Hepatocyte (in vitro differentiated cells): ENCODE results near the gene GON7. TPM values are rescaled to one million over a fixed set of nuclear protein-coding genes. Genes with fewer than 3 reads are reported as not detected.
"Not testable (repeated sequence)": the region's sequence is repeated elsewhere in the genome, so short reads cannot be mapped to it uniquely, and the experiment has no call there.

Source experiments
- DNase-seq: peaks from one replicate; pipeline ENCODE4 v3.0.0-alpha.2; 2016; ENCODE audit warnings: low spot score
- H2AFZ ChIP-seq: fragments of 200-600 bp; sonication (generic); 2 replicates; pipeline ENCODE4 v1.6.0; 2016; ENCODE audit warnings: antibody characterized with exemption, mild to moderate bottlenecking
- H3K27ac ChIP-seq: fragments of 200-600 bp; sonication (generic); 2 replicates; pipeline ENCODE4 v1.5.1; 2016; ENCODE audit warnings: mild to moderate bottlenecking
- H3K27me3 ChIP-seq: fragments of 200-600 bp; sonication (generic); 2 replicates; pipeline ENCODE4 v1.6.1; 2016
- H3K36me3 ChIP-seq: fragments of 200-600 bp; sonication (generic); replicated peaks from 2 replicates; pipeline ENCODE4 v1.5.1; 2016; ENCODE audit warnings: low read depth; ENCODE audit not compliant: insufficient read depth
- H3K4me1 ChIP-seq: fragments of 200-600 bp; sonication (generic); 2 replicates; pipeline ENCODE4 v1.5.1; 2016; ENCODE audit warnings: mild to moderate bottlenecking, moderate library complexity; ENCODE audit not compliant: insufficient read depth
- H3K4me2 ChIP-seq: fragments of 200-600 bp; sonication (generic); 2 replicates; pipeline ENCODE4 v1.6.0; 2016
- H3K4me3 ChIP-seq: fragments of 200-600 bp; sonication (generic); 2 replicates; pipeline ENCODE4 v1.5.1; 2016; ENCODE audit warnings: mild to moderate bottlenecking
- H3K79me2 ChIP-seq: fragments of 200-600 bp; sonication (generic); 2 replicates; pipeline ENCODE4 v1.6.0; 2017; ENCODE audit warnings: mild to moderate bottlenecking
- H3K9me2 ChIP-seq: fragments of 200-600 bp; sonication (generic); replicated peaks from 2 replicates; pipeline ENCODE4 v1.6.0; 2017; ENCODE audit warnings: mild to moderate bottlenecking; ENCODE audit not compliant: insufficient read depth
- H3K9me3 ChIP-seq: fragments of 200-600 bp; sonication (generic); 2 replicates; pipeline ENCODE4 v1.5.1; 2016; ENCODE audit warnings: low read depth, mild to moderate bottlenecking
- H4K20me1 ChIP-seq: fragments of 200-600 bp; sonication (generic); 2 replicates; pipeline ENCODE4 v1.6.0; 2016; ENCODE audit warnings: mild to moderate bottlenecking; ENCODE audit not compliant: insufficient read depth, poor library complexity, severe bottlenecking
- CTCF ChIP-seq: fragments of 200-600 bp; sonication (generic); IDR thresholded peaks from 2 replicates; pipeline ENCODE4 v1.5.1; 2016; ENCODE audit warnings: antibody characterized with exemption, mild to moderate bottlenecking; ENCODE audit not compliant: poor library complexity
- EZH2 ChIP-seq: fragments of 200-600 bp; sonication (generic); IDR thresholded peaks from 2 replicates; pipeline ENCODE4 v1.6.1; 2016; ENCODE audit warnings: antibody characterized with exemption, mild to moderate bottlenecking, borderline replicate concordance
- EZH2phosphoT487 ChIP-seq: fragments of 200-600 bp; sonication (generic); IDR thresholded peaks from one replicate; pipeline ENCODE4 v1.6.1; 2018; ENCODE audit warnings: antibody characterized with exemption, mild to moderate bottlenecking, low read depth, moderate library complexity; ENCODE audit not compliant: unreplicated experiment, severe bottlenecking
- WGBS: methylation state at CpG from one replicate; pipeline ENCODE4 v1.1.6; 2016; ENCODE audit warnings: low lambda C conversion rate; ENCODE audit errors: missing lambda C conversion rate; 5-methylcytosine and 5-hydroxymethylcytosine counted together
- polyA plus RNA-seq: library from polyadenylated mRNA; unstranded; fragments of >200 nt; fragmentation: Nextera tagmentation; extraction: Ambion mirVana; gene quantifications from 2 replicates; pipeline ENCODE4 v1.2.1, GENCODE V29; 2016
- total RNA-seq: library from RNA; depleted of rRNA; stranded (reverse); fragments of >200 nt; gene quantifications from 2 replicates; pipeline ENCODE4 v1.2.3, GENCODE V29; 2014

The GON7 gene
- total and polyA plus RNA-seq, 2 experiments from 2014 or later = 13.7 to 22.7 TPM

GRCh38 chr14:93183596-93184317 is 23.1 kb downstream of the GON7 start:
- Histone ChIP-seq H3K9me2 (no peaks in the 10 kb centered on the region), H3K4me1 (peaks cover 8% of the 10 kb centered on the region), H3K4me2 (peak overlapping the region; percentile 100), H3K36me3 (no peaks in the 10 kb centered on the region), H3K79me2 (peaks cover 48% of the 10 kb centered on the region), H2AFZ (peak overlapping the region; percentile 97), H4K20me1 (peaks cover 5% of the 10 kb centered on the region), H3K9me3 (no peaks in the 10 kb centered on the region), H3K27ac (peak overlapping the region; percentile 100), H3K4me3 (peak overlapping the region; percentile 96), H3K27me3 (no peaks in the 10 kb centered on the region)
- TF ChIP-seq CTCF = no peak
- no peak for TF ChIP-seq EZH2
- TF ChIP-seq EZH2phosphoT487 = no peak
- 50% methylated on average over 17 of the region's 17 CpGs for WGBS
- no peak for DNase-seq

- Histone ChIP-seq H3K79me2 (no peaks in the 10 kb centered on the region), H3K4me1 (no peaks in the 10 kb centered on the region), H4K20me1 (no peaks in the 10 kb centered on the region), H3K9me2 (no peaks in the 10 kb centered on the region), H3K4me3 (no peak overlapping the region), H3K27me3 (no peaks in the 10 kb centered on the region), H3K36me3 (no peaks in the 10 kb centered on the region), H3K9me3 (no peaks in the 10 kb centered on the region), H3K4me2 (no peak overlapping the region), H2AFZ (no peak overlapping the region), H3K27ac (no peak overlapping the region)
- DNase-seq = no peak
- TF ChIP-seq CTCF (no peak), EZH2phosphoT487 (no peak), EZH2 (no peak)
- 88% methylated on average over 6 of the region's 6 CpGs for WGBS
These were observed 31.4 kb downstream of the GON7 start for GRCh38 chr14:93175492-93175891.

- not testable (repeated sequence) for H4K20me1 ChIP-seq, H3K27ac ChIP-seq
- 85% methylated on average over 5 of the region's 5 CpGs for WGBS
These were observed 32.1 kb downstream of the GON7 start for GRCh38 chr14:93174731-93175130.

GRCh38 chr14:93173943-93174395 is 32.9 kb downstream of the GON7 start:
- TF ChIP-seq EZH2phosphoT487 (no peak), CTCF (no peak), EZH2 (no peak)
- H3K27ac ChIP-seq = no peak overlapping the region
- no peak overlapping the region for H3K4me3 ChIP-seq
- H3K9me3 ChIP-seq = no peaks in the 10 kb centered on the region
- H3K4me1 ChIP-seq = no peaks in the 10 kb centered on the region
- no peaks in the 10 kb centered on the region for H3K36me3 ChIP-seq
- H2AFZ ChIP-seq = no peak overlapping the region
- no peaks in the 10 kb centered on the region for H3K79me2 ChIP-seq
- no peaks in the 10 kb centered on the region for H3K9me2 ChIP-seq
- H4K20me1 ChIP-seq = no peaks in the 10 kb centered on the region
- H3K4me2 ChIP-seq = no peak overlapping the region
- no peaks in the 10 kb centered on the region for H3K27me3 ChIP-seq
- peak; percentile 48 for DNase-seq
- WGBS = 35% methylated on average over 10 of the region's 10 CpGs

More at GRCh38 chr14:93174731-93175130, 32.1 kb downstream of the GON7 start:
- not testable (repeated sequence) for H3K79me2 ChIP-seq, H2AFZ ChIP-seq, H3K9me3 ChIP-seq, H3K36me3 ChIP-seq, H3K4me1 ChIP-seq, DNase-seq, H3K4me3 ChIP-seq, H3K9me2 ChIP-seq, H3K27me3 ChIP-seq, H3K4me2 ChIP-seq
